ENCODE data around the gene ADAMTS18. TPM values are rescaled to one million over a fixed set of nuclear protein-coding genes. Genes with fewer than 3 reads are reported as not detected.

Gene ADAMTS18
- total RNA-seq, 2 donors from 2014 or later: 0.14 TPM; not detected in 1

- TF ChIP-seq CTCF (IDR thresholded peaks at IDR 0.05): no peak
- DNase-seq (ENCODE audit: low spot score): no peak
- H3K27me3 ChIP-seq (replicated peaks; ENCODE audit: insufficient read depth): no peaks in the 10 kb centered on the region
- H3K9me3 ChIP-seq: no peaks in the 10 kb centered on the region
- no peak for ATAC-seq (ENCODE audit: insufficient number of reproducible peaks, low FRiP score, low read depth)
- H3K36me3 ChIP-seq: no peaks in the 10 kb centered on the region
- no peaks in the 10 kb centered on the region for H3K4me1 ChIP-seq (ENCODE audit: control insufficient read depth in 1 of 2, low read depth in 2 of 2)
- no peak overlapping the region for H3K27ac ChIP-seq
- H3K4me3 ChIP-seq: no peak overlapping the region
Measured at GRCh38 chr16:77404775-77405174, 30.1 kb downstream of the ADAMTS18 start.

- Histone ChIP-seq H3K4me1 (ENCODE audit: control insufficient read depth in 1 of 2, low read depth in 2 of 2) (no peaks in the 10 kb centered on the region), H3K27ac (no peak overlapping the region), H3K36me3 (no peaks in the 10 kb centered on the region), H3K9me3 (no peaks in the 10 kb centered on the region), H3K4me3 (no peak overlapping the region), H3K27me3 (replicated peaks; ENCODE audit: insufficient read depth) (no peaks in the 10 kb centered on the region)
- no peak for DNase-seq (ENCODE audit: low spot score)
- TF ChIP-seq CTCF (IDR thresholded peaks at IDR 0.05): no peak
- no peak for ATAC-seq (ENCODE audit: insufficient number of reproducible peaks, low FRiP score, low read depth)
Measured at GRCh38 chr16:77403732-77404131, 31.1 kb downstream of the ADAMTS18 start.

GRCh38 chr16:77402672-77403071, 32.2 kb downstream of the ADAMTS18 start:
- H3K27me3 ChIP-seq (replicated peaks; ENCODE audit: insufficient read depth): no peaks in the 10 kb centered on the region
- no peak for ATAC-seq (ENCODE audit: insufficient number of reproducible peaks, low FRiP score, low read depth)
- no peak for DNase-seq (ENCODE audit: low spot score)
- no peak overlapping the region for H3K4me3 ChIP-seq
- no peaks in the 10 kb centered on the region for H3K4me1 ChIP-seq (ENCODE audit: control insufficient read depth in 1 of 2, low read depth in 2 of 2)
- no peak for TF ChIP-seq CTCF (IDR thresholded peaks at IDR 0.05)
- no peaks in the 10 kb centered on the region for H3K9me3 ChIP-seq
- H3K27ac ChIP-seq: no peak overlapping the region
- H3K36me3 ChIP-seq: no peaks in the 10 kb centered on the region

- no peaks in the 10 kb centered on the region for H3K27me3 ChIP-seq (replicated peaks; ENCODE audit: insufficient read depth)
- no peak overlapping the region for H3K4me3 ChIP-seq
- no peaks in the 10 kb centered on the region for H3K9me3 ChIP-seq
- no peak overlapping the region for H3K27ac ChIP-seq
- H3K4me1 ChIP-seq (ENCODE audit: control insufficient read depth in 1 of 2, low read depth in 2 of 2): no peaks in the 10 kb centered on the region
- TF ChIP-seq CTCF (IDR thresholded peaks at IDR 0.05): no peak
- DNase-seq (ENCODE audit: low spot score): no peak
- H3K36me3 ChIP-seq: no peaks in the 10 kb centered on the region
- no peak for ATAC-seq (ENCODE audit: insufficient number of reproducible peaks, low FRiP score, low read depth)
Measured at GRCh38 chr16:77402118-77402517, 32.7 kb downstream of the ADAMTS18 start.

GRCh38 chr16:77399546-77399945, 35.3 kb downstream of the ADAMTS18 start:
- no peak overlapping the region for H3K4me3 ChIP-seq
- TF ChIP-seq CTCF (IDR thresholded peaks at IDR 0.05): no peak
- no peaks in the 10 kb centered on the region for H3K4me1 ChIP-seq (ENCODE audit: control insufficient read depth in 1 of 2, low read depth in 2 of 2)
- DNase-seq (ENCODE audit: low spot score) (no peak), ATAC-seq (ENCODE audit: insufficient number of reproducible peaks, low FRiP score, low read depth) (no peak)
- H3K9me3 ChIP-seq: no peaks in the 10 kb centered on the region
- H3K27ac ChIP-seq: no peak overlapping the region
- no peaks in the 10 kb centered on the region for H3K36me3 ChIP-seq
- H3K27me3 ChIP-seq (replicated peaks; ENCODE audit: insufficient read depth): no peaks in the 10 kb centered on the region
